GM23338 (cell line): Measurements from ENCODE around the gene SLX9. TPM values are rescaled to one million over a fixed set of nuclear protein-coding genes. Genes with fewer than 3 reads are reported as not detected.

Experiments used
- ATAC-seq: fragments of 200-7000 bp; cut with Tn5 transposase; 3 replicates; pipeline ENCODE4 v1.9.1; 2020
- DNase-seq: peaks from one replicate; pipeline ENCODE4 v3.0.0-alpha.2; 2015; ENCODE audit warnings: low spot score
- H2AFZ ChIP-seq: fragments of 200-600 bp; sonication (generic); 2 replicates; pipeline ENCODE4 v1.8.0; 2016; ENCODE audit warnings: antibody characterized with exemption, mild to moderate bottlenecking, moderate library complexity
- H3F3A ChIP-seq: fragments of 200-600 bp; sonication (generic); replicated peaks from 2 replicates; pipeline ENCODE4 v1.8.0; 2017; ENCODE audit warnings: antibody characterized with exemption, mixed run types, low read depth
- H3K27ac ChIP-seq: fragments of 200-600 bp; sonication (generic); 2 replicates; pipeline ENCODE4 v1.6.1; 2016; ENCODE audit warnings: low read depth
- H3K27me3 ChIP-seq: fragments of 200-600 bp; sonication (generic); 2 replicates; pipeline ENCODE4 v1.8.0; 2016; ENCODE audit warnings: mild to moderate bottlenecking, mixed run types, moderate library complexity; ENCODE audit not compliant: insufficient read depth
- H3K36me3 ChIP-seq: fragments of 200-600 bp; sonication (generic); 2 replicates; pipeline ENCODE4 v1.8.0; 2016; ENCODE audit warnings: mild to moderate bottlenecking; ENCODE audit not compliant: insufficient read depth
- H3K4me1 ChIP-seq: fragments of 200-600 bp; sonication (generic); 2 replicates; pipeline ENCODE4 v1.8.0; 2016; ENCODE audit warnings: mild to moderate bottlenecking, moderate library complexity; ENCODE audit not compliant: insufficient read depth
- H3K4me2 ChIP-seq: fragments of 200-600 bp; sonication (generic); 2 replicates; pipeline ENCODE4 v1.7.1; 2017; ENCODE audit warnings: mixed run types
- H3K4me3 ChIP-seq: fragments of 200-600 bp; sonication (generic); 2 replicates; pipeline ENCODE4 v1.6.1; 2016; ENCODE audit warnings: mixed run types
- H3K79me2 ChIP-seq: fragments of 200-600 bp; sonication (generic); replicated peaks from 2 replicates; pipeline ENCODE4 v1.8.0; 2017; ENCODE audit warnings: mild to moderate bottlenecking; ENCODE audit not compliant: insufficient read depth
- H3K9me2 ChIP-seq: fragments of 200-600 bp; sonication (generic); 2 replicates; pipeline ENCODE4 v1.8.0; 2017; ENCODE audit not compliant: insufficient read depth
- H4K20me1 ChIP-seq: fragments of 200-600 bp; sonication (generic); replicated peaks from 2 replicates; pipeline ENCODE4 v1.8.0; 2017; ENCODE audit warnings: mild to moderate bottlenecking; ENCODE audit not compliant: insufficient read depth
- H3K27ac Mint-ChIP-seq: 2 replicates; pipeline ENCODE4 v1.8.0; 2020; ENCODE audit warnings: inconsistent platforms, mild to moderate bottlenecking, moderate library complexity, mixed read lengths
- H3K27me3 Mint-ChIP-seq: 3 replicates; pipeline ENCODE4 v1.8.0; 2022; ENCODE audit warnings: low read depth, mild to moderate bottlenecking, moderate library complexity, mixed read lengths, inconsistent platforms; ENCODE audit not compliant: insufficient read depth, poor library complexity
- H3K36me3 Mint-ChIP-seq: 3 replicates; pipeline ENCODE4 v1.8.0; 2021; ENCODE audit warnings: low read depth, mild to moderate bottlenecking, inconsistent platforms, moderate library complexity, mixed read lengths
- H3K4me1 Mint-ChIP-seq: 3 replicates; pipeline ENCODE4 v1.8.0; 2020; ENCODE audit warnings: mild to moderate bottlenecking, inconsistent platforms, mixed read lengths
- H3K4me3 Mint-ChIP-seq: 3 replicates; pipeline ENCODE4 v1.8.0; 2021; ENCODE audit warnings: moderate library complexity, mild to moderate bottlenecking, inconsistent platforms, mixed read lengths
- H3K9me3 Mint-ChIP-seq: 3 replicates; pipeline ENCODE4 v1.8.0; 2020; ENCODE audit warnings: moderate library complexity, mild to moderate bottlenecking, inconsistent platforms, mixed read lengths
- EZH2phosphoT487 ChIP-seq: fragments of 200-600 bp; sonication (generic); IDR thresholded peaks from one replicate; pipeline ENCODE4 v1.8.1; 2018; ENCODE audit warnings: antibody characterized with exemption; ENCODE audit not compliant: unreplicated experiment
- JUNB ChIP-seq: IDR thresholded peaks from one replicate; pipeline ENCODE4 v1.6.1; 2016; ENCODE audit warnings: antibody characterized with exemption; ENCODE audit not compliant: unreplicated experiment
- STAT1 ChIP-seq: IDR thresholded peaks from one replicate; pipeline ENCODE4 v1.6.1; 2016; ENCODE audit warnings: antibody characterized with exemption; ENCODE audit not compliant: unreplicated experiment
- polyA plus RNA-seq: library from polyadenylated mRNA; unstranded; fragments of >200 nt; fragmentation: Nextera tagmentation; extraction: Ambion mirVana; gene quantifications from 2 replicates; pipeline ENCODE4 v1.2.1, GENCODE V29; 2016
- total RNA-seq: library from RNA; depleted of rRNA; stranded (reverse); fragments of >200 nt; shearing (Covaris generic); gene quantifications from 2 replicates; pipeline ENCODE4 v1.2.3, GENCODE V29; 2014
- TF ChIP-seq, protein P1 (sequence below): fragments of 250-450 bp; sonication (Bioruptor Pico); IDR thresholded peaks from 2 replicates; pipeline ENCODE4 v1.5.0; 2020; ENCODE audit warnings: mild to moderate bottlenecking, moderate library complexity
- TF ChIP-seq, protein P2 (sequence below): IDR thresholded peaks from one replicate; pipeline ENCODE4 v1.6.1; 2018; ENCODE audit warnings: antibody characterized with exemption; ENCODE audit not compliant: unreplicated experiment
- TF ChIP-seq, protein P3 (sequence below): IDR thresholded peaks from 2 replicates; pipeline ENCODE4 v1.6.1; 2016; ENCODE audit warnings: antibody characterized with exemption

The SLX9 gene
- total and polyA plus RNA-seq, 2 experiments from 2014 or later: 41.5 to 46.9 TPM

DNA sequence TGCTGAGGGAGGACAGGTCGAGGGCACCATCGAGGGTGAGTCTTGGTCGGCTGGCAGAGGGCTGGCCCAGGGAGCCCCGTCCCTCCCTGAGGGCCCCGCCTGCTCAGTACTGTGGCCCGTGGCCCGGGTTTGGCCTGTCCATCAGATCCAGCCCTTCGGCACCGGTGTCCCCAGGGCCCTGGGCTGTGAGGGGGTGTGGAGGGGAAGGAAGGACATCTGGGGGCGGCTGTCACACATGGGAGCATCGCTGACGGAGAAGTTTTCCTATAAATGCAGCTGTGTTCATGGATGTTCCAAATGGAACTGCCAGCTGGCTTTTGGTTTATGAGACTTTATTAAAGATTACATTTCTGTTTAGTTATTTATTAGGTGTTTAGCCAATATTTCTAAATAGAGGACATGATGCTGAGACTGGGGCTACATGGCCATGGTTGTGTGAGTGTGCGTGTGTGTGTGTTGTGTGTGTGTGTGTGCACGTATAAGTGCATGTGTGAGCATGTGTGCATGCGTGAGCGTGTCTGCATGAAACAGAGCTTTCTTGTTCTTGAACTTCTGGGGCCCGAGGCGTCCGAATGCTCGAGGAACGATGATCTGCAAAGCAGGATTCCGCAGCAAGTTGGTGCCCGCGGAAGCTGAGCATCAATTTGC lies 54.3 kb downstream of the SLX9 start:
- DNase-seq (no peak), ATAC-seq (no peak)
- no peaks in the 10 kb centered on the region for H4K20me1 ChIP-seq
- no peaks in the 10 kb centered on the region for H3F3A ChIP-seq
- Mint-ChIP-seq H3K36me3 (no peaks in the 10 kb centered on the region), H3K9me3 (no peaks in the 10 kb centered on the region), H3K27me3 (peaks cover 9% of the 10 kb centered on the region), H3K27ac (no peak overlapping the region), H3K4me3 (no peak overlapping the region), H3K4me1 (no peaks in the 10 kb centered on the region)
- H3K9me2 ChIP-seq: no peaks in the 10 kb centered on the region
- no peak overlapping the region for H3K4me2 ChIP-seq
- H3K79me2 ChIP-seq: no peaks in the 10 kb centered on the region
- no peaks in the 10 kb centered on the region for H3K4me1 ChIP-seq
- H3K27me3 ChIP-seq: no peaks in the 10 kb centered on the region
- no peak overlapping the region for H3K4me3 ChIP-seq
- no peak overlapping the region for H3K27ac ChIP-seq
- no peak for TF ChIP-seq JUNB
- TF ChIP-seq, protein P1, sequence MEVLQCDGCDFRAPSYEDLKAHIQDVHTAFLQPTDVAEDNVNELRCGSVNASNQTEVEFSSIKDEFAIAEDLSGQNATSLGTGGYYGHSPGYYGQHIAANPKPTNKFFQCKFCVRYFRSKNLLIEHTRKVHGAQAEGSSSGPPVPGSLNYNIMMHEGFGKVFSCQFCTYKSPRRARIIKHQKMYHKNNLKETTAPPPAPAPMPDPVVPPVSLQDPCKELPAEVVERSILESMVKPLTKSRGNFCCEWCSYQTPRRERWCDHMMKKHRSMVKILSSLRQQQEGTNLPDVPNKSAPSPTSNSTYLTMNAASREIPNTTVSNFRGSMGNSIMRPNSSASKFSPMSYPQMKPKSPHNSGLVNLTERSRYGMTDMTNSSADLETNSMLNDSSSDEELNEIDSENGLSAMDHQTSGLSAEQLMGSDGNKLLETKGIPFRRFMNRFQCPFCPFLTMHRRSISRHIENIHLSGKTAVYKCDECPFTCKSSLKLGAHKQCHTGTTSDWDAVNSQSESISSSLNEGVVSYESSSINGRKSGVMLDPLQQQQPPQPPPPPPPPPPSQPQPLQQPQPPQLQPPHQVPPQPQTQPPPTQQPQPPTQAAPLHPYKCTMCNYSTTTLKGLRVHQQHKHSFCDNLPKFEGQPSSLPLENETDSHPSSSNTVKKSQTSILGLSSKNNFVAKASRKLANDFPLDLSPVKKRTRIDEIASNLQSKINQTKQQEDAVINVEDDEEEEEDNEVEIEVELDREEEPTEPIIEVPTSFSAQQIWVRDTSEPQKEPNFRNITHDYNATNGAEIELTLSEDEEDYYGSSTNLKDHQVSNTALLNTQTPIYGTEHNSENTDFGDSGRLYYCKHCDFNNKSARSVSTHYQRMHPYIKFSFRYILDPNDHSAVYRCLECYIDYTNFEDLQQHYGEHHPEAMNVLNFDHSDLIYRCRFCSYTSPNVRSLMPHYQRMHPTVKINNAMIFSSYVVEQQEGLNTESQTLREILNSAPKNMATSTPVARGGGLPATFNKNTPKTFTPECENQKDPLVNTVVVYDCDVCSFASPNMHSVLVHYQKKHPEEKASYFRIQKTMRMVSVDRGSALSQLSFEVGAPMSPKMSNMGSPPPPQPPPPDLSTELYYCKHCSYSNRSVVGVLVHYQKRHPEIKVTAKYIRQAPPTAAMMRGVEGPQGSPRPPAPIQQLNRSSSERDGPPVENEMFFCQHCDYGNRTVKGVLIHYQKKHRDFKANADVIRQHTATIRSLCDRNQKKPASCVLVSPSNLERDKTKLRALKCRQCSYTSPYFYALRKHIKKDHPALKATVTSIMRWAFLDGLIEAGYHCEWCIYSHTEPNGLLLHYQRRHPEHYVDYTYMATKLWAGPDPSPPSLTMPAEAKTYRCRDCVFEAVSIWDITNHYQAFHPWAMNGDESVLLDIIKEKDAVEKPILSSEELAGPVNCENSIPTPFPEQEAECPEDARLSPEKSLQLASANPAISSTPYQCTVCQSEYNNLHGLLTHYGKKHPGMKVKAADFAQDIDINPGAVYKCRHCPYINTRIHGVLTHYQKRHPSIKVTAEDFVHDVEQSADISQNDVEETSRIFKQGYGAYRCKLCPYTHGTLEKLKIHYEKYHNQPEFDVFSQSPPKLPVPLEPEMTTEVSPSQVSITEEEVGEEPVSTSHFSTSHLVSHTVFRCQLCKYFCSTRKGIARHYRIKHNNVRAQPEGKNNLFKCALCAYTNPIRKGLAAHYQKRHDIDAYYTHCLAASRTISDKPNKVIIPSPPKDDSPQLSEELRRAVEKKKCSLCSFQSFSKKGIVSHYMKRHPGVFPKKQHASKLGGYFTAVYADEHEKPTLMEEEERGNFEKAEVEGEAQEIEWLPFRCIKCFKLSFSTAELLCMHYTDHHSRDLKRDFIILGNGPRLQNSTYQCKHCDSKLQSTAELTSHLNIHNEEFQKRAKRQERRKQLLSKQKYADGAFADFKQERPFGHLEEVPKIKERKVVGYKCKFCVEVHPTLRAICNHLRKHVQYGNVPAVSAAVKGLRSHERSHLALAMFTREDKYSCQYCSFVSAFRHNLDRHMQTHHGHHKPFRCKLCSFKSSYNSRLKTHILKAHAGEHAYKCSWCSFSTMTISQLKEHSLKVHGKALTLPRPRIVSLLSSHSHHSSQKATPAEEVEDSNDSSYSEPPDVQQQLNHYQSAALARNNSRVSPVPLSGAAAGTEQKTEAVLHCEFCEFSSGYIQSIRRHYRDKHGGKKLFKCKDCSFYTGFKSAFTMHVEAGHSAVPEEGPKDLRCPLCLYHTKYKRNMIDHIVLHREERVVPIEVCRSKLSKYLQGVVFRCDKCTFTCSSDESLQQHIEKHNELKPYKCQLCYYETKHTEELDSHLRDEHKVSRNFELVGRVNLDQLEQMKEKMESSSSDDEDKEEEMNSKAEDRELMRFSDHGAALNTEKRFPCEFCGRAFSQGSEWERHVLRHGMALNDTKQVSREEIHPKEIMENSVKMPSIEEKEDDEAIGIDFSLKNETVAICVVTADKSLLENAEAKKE: no peak
- no peak for TF ChIP-seq EZH2phosphoT487
- TF ChIP-seq, protein P2, sequence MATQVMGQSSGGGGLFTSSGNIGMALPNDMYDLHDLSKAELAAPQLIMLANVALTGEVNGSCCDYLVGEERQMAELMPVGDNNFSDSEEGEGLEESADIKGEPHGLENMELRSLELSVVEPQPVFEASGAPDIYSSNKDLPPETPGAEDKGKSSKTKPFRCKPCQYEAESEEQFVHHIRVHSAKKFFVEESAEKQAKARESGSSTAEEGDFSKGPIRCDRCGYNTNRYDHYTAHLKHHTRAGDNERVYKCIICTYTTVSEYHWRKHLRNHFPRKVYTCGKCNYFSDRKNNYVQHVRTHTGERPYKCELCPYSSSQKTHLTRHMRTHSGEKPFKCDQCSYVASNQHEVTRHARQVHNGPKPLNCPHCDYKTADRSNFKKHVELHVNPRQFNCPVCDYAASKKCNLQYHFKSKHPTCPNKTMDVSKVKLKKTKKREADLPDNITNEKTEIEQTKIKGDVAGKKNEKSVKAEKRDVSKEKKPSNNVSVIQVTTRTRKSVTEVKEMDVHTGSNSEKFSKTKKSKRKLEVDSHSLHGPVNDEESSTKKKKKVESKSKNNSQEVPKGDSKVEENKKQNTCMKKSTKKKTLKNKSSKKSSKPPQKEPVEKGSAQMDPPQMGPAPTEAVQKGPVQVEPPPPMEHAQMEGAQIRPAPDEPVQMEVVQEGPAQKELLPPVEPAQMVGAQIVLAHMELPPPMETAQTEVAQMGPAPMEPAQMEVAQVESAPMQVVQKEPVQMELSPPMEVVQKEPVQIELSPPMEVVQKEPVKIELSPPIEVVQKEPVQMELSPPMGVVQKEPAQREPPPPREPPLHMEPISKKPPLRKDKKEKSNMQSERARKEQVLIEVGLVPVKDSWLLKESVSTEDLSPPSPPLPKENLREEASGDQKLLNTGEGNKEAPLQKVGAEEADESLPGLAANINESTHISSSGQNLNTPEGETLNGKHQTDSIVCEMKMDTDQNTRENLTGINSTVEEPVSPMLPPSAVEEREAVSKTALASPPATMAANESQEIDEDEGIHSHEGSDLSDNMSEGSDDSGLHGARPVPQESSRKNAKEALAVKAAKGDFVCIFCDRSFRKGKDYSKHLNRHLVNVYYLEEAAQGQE: no peak
- no peak for TF ChIP-seq STAT1
- TF ChIP-seq, protein P3, sequence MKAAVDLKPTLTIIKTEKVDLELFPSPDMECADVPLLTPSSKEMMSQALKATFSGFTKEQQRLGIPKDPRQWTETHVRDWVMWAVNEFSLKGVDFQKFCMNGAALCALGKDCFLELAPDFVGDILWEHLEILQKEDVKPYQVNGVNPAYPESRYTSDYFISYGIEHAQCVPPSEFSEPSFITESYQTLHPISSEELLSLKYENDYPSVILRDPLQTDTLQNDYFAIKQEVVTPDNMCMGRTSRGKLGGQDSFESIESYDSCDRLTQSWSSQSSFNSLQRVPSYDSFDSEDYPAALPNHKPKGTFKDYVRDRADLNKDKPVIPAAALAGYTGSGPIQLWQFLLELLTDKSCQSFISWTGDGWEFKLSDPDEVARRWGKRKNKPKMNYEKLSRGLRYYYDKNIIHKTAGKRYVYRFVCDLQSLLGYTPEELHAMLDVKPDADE: no peak
- H2AFZ ChIP-seq: no peak overlapping the region
- no peaks in the 10 kb centered on the region for H3K36me3 ChIP-seq
